NCI-H524 (cell line): ENCODE results near the gene ZNF444.
"Not testable (repeated sequence)": the region's sequence is repeated elsewhere in the genome, so short reads cannot be mapped to it uniquely, and the experiment has no call there.

Experiments used
- DNase-seq, 2 experiments: peaks; one replicate each; lab custom pipeline; 2025; lab: John Stamatoyannopoulos, UW

Gene ZNF444

GRCh38 chr19:56177564-56178243, 36.6 kb downstream of the ZNF444 start:
- no peak for DNase-seq

GRCh38 chr19:56189785-56190184, 48.7 kb downstream of the ZNF444 start:
- DNase-seq, result no peak

DNA sequence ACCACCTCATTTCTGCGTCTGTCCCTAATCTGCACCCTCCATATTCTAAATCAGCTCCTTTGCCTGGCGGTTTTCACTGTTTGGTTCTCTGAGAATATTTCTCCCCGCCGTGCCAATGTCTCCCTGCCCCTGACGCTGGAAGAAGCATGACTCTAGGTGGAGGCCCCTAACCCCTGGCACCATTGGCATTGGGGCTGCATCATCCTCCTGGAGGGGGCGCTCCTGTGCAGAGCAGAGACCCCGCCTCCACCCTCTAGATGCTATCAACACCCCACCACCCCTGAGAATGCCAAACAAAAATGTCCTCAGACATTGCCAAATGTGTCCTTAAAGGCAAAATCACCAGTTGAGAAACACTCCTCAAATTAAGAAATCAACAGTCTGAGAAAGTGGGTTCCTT, 50.0 kb downstream of the ZNF444 start:
- no peak for DNase-seq

- no peak for DNase-seq
Observed at GRCh38 chr19:56191711-56192110, 50.6 kb downstream of the ZNF444 start.

- DNase-seq, result no peak
Observed at GRCh38 chr19:56193981-56194640, 53.0 kb downstream of the ZNF444 start.

- not testable (repeated sequence) for DNase-seq
Observed at GRCh38 chr19:56197646-56198045, 56.6 kb downstream of the ZNF444 start, which contains the start of gene ZSCAN5B. Gene ZSCAN5B, minus strand, starts transcription at chr19:56197783. Its CDS starts 4,731 bp downstream, at chr19:56193052.

DNA sequence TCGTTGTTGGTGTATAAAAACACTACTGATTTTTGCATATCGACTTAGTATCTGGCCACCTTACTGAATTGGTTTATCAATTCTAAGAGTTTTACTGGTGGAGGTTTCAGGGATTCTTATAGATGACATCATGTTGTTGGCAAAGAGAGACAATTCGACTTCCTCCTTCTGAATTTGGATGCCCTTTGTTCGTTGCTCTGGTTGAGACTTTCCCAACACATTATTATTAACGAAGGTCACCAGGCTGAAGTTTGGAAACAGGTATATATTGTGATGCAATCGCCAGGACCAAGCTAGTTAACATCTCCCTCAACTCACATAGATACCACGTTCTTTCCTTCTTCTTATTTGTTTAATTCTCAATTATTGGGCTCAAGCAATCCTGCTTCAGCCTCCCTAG, 58.6 kb downstream of the ZNF444 start:
- no peak for DNase-seq

GRCh38 chr19:56201973-56202372, 60.9 kb downstream of the ZNF444 start, which contains the start of gene ZSCAN5C:
Gene ZSCAN5C, plus strand, starts transcription at chr19:56202273. Its CDS starts 3,641 bp downstream, at chr19:56205914.
- no peak for DNase-seq

DNA sequence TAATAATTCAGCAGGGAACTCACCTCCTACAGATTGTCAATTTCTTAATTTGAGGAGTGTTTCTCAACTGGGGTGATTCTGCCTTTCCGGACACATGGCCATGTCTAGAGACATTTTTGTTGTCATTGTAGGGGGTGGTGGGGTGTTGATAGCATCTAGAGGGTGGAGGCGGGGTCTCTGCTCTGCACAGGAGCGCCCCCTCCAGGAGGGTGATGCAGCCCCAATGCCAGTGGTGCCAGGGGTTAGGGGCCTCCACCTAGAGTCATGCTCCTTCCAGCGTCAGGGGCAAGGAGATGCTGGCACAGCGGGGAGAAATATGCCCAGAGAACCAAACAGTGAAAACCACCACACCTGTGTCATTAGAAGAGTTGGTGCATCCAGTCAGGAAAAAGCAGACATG, 66.5 kb downstream of the ZNF444 start:
- DNase-seq, result not testable (repeated sequence)

GRCh38 chr19:56209091-56209490, 68.0 kb downstream of the ZNF444 start:
- DNase-seq, result no peak

- not testable (repeated sequence) for DNase-seq
Observed at GRCh38 chr19:56210036-56210435, 68.9 kb downstream of the ZNF444 start.
